ENCODE data around the gene CTDSPL.

CTDSPL gene

GRCh38 chr3:38011111-38011510, 149.4 kb downstream of the CTDSPL start:
- H3K4me3 ChIP-seq (ENCODE audit: insufficient read depth, low read depth, low read length, poor library complexity, severe bottlenecking) = no peak overlapping the region
- H3K36me3 ChIP-seq (ENCODE audit: control insufficient read depth, insufficient read depth, low read length) = peaks cover 46% of the 10 kb centered on the region
- no peak overlapping the region for H3K27ac ChIP-seq (ENCODE audit: insufficient read depth, low read length, poor library complexity, severe bottlenecking)
- DNase-seq = no peak
- peaks cover under 1% of the 10 kb centered on the region for H3K9me3 ChIP-seq (ENCODE audit: control insufficient read depth, low read length)
- H3K27me3 ChIP-seq (replicated peaks; ENCODE audit: control insufficient read depth, insufficient read depth, low read length, poor library complexity, severe bottlenecking) = no peaks in the 10 kb centered on the region
- no peaks in the 10 kb centered on the region for H3K4me1 ChIP-seq (ENCODE audit: control insufficient read depth, insufficient read depth, low read length, poor library complexity, severe bottlenecking)

- no peaks in the 10 kb centered on the region for H3K4me1 ChIP-seq (ENCODE audit: control insufficient read depth, insufficient read depth, low read length, poor library complexity, severe bottlenecking)
- no peaks in the 10 kb centered on the region for H3K27me3 ChIP-seq (replicated peaks; ENCODE audit: control insufficient read depth, insufficient read depth, low read length, poor library complexity, severe bottlenecking)
- no peak overlapping the region for H3K4me3 ChIP-seq (ENCODE audit: insufficient read depth, low read depth, low read length, poor library complexity, severe bottlenecking)
- peaks cover 4% of the 10 kb centered on the region for H3K9me3 ChIP-seq (ENCODE audit: control insufficient read depth, low read length)
- H3K36me3 ChIP-seq (ENCODE audit: control insufficient read depth, insufficient read depth, low read length) = peaks cover 52% of the 10 kb centered on the region
- no peak overlapping the region for H3K27ac ChIP-seq (ENCODE audit: insufficient read depth, low read length, poor library complexity, severe bottlenecking)
- DNase-seq = no peak
Measured at GRCh38 chr3:38015485-38015884, 153.8 kb downstream of the CTDSPL start.

GRCh38 chr3:38015984-38016383, 154.3 kb downstream of the CTDSPL start:
- no peak overlapping the region for H3K27ac ChIP-seq (ENCODE audit: insufficient read depth, low read length, poor library complexity, severe bottlenecking)
- no peaks in the 10 kb centered on the region for H3K27me3 ChIP-seq (replicated peaks; ENCODE audit: control insufficient read depth, insufficient read depth, low read length, poor library complexity, severe bottlenecking)
- H3K36me3 ChIP-seq (ENCODE audit: control insufficient read depth, insufficient read depth, low read length) = peaks cover 52% of the 10 kb centered on the region
- H3K4me1 ChIP-seq (ENCODE audit: control insufficient read depth, insufficient read depth, low read length, poor library complexity, severe bottlenecking) = no peaks in the 10 kb centered on the region
- peaks cover 4% of the 10 kb centered on the region for H3K9me3 ChIP-seq (ENCODE audit: control insufficient read depth, low read length)
- DNase-seq = no peak
- no peak overlapping the region for H3K4me3 ChIP-seq (ENCODE audit: insufficient read depth, low read depth, low read length, poor library complexity, severe bottlenecking)

GRCh38 chr3:38016410-38016809, 154.7 kb downstream of the CTDSPL start:
- Histone ChIP-seq H3K27me3 (replicated peaks; ENCODE audit: control insufficient read depth, insufficient read depth, low read length, poor library complexity, severe bottlenecking) (no peaks in the 10 kb centered on the region), H3K27ac (ENCODE audit: insufficient read depth, low read length, poor library complexity, severe bottlenecking) (no peak overlapping the region), H3K9me3 (ENCODE audit: control insufficient read depth, low read length) (peaks cover 4% of the 10 kb centered on the region), H3K4me1 (ENCODE audit: control insufficient read depth, insufficient read depth, low read length, poor library complexity, severe bottlenecking) (no peaks in the 10 kb centered on the region), H3K4me3 (ENCODE audit: insufficient read depth, low read depth, low read length, poor library complexity, severe bottlenecking) (no peak overlapping the region), H3K36me3 (ENCODE audit: control insufficient read depth, insufficient read depth, low read length) (peaks cover 52% of the 10 kb centered on the region)
- DNase-seq = no peak

- H3K4me1 ChIP-seq (ENCODE audit: control insufficient read depth, insufficient read depth, low read length, poor library complexity, severe bottlenecking) = no peaks in the 10 kb centered on the region
- H3K36me3 ChIP-seq (ENCODE audit: control insufficient read depth, insufficient read depth, low read length) = peaks cover 49% of the 10 kb centered on the region
- DNase-seq = no peak
- H3K27me3 ChIP-seq (replicated peaks; ENCODE audit: control insufficient read depth, insufficient read depth, low read length, poor library complexity, severe bottlenecking) = no peaks in the 10 kb centered on the region
- peaks cover 4% of the 10 kb centered on the region for H3K9me3 ChIP-seq (ENCODE audit: control insufficient read depth, low read length)
- no peak overlapping the region for H3K27ac ChIP-seq (ENCODE audit: insufficient read depth, low read length, poor library complexity, severe bottlenecking)
- no peak overlapping the region for H3K4me3 ChIP-seq (ENCODE audit: insufficient read depth, low read depth, low read length, poor library complexity, severe bottlenecking)
Measured at GRCh38 chr3:38016847-38017444, 155.3 kb downstream of the CTDSPL start.

GRCh38 chr3:38017445-38018295, 156.0 kb downstream of the CTDSPL start:
- Histone ChIP-seq H3K27ac (ENCODE audit: insufficient read depth, low read length, poor library complexity, severe bottlenecking) (no peak overlapping the region), H3K9me3 (ENCODE audit: control insufficient read depth, low read length) (peaks cover 4% of the 10 kb centered on the region), H3K4me3 (ENCODE audit: insufficient read depth, low read depth, low read length, poor library complexity, severe bottlenecking) (no peak overlapping the region), H3K4me1 (ENCODE audit: control insufficient read depth, insufficient read depth, low read length, poor library complexity, severe bottlenecking) (no peaks in the 10 kb centered on the region), H3K27me3 (replicated peaks; ENCODE audit: control insufficient read depth, insufficient read depth, low read length, poor library complexity, severe bottlenecking) (no peaks in the 10 kb centered on the region), H3K36me3 (ENCODE audit: control insufficient read depth, insufficient read depth, low read length) (peaks cover 49% of the 10 kb centered on the region)
- no peak for DNase-seq

- no peak for DNase-seq
- no peak overlapping the region for H3K27ac ChIP-seq (ENCODE audit: insufficient read depth, low read length, poor library complexity, severe bottlenecking)
- no peaks in the 10 kb centered on the region for H3K27me3 ChIP-seq (replicated peaks; ENCODE audit: control insufficient read depth, insufficient read depth, low read length, poor library complexity, severe bottlenecking)
- no peak overlapping the region for H3K4me3 ChIP-seq (ENCODE audit: insufficient read depth, low read depth, low read length, poor library complexity, severe bottlenecking)
- H3K9me3 ChIP-seq (ENCODE audit: control insufficient read depth, low read length) = peaks cover 4% of the 10 kb centered on the region
- H3K36me3 ChIP-seq (ENCODE audit: control insufficient read depth, insufficient read depth, low read length) = peaks cover 49% of the 10 kb centered on the region
- H3K4me1 ChIP-seq (ENCODE audit: control insufficient read depth, insufficient read depth, low read length, poor library complexity, severe bottlenecking) = no peaks in the 10 kb centered on the region
Measured at GRCh38 chr3:38018296-38019266, 156.9 kb downstream of the CTDSPL start.

- Histone ChIP-seq H3K4me3 (ENCODE audit: insufficient read depth, low read depth, low read length, poor library complexity, severe bottlenecking) (no peak overlapping the region), H3K4me1 (ENCODE audit: control insufficient read depth, insufficient read depth, low read length, poor library complexity, severe bottlenecking) (peaks cover 4% of the 10 kb centered on the region), H3K36me3 (ENCODE audit: control insufficient read depth, insufficient read depth, low read length) (peaks cover 49% of the 10 kb centered on the region), H3K27ac (ENCODE audit: insufficient read depth, low read length, poor library complexity, severe bottlenecking) (no peak overlapping the region), H3K27me3 (replicated peaks; ENCODE audit: control insufficient read depth, insufficient read depth, low read length, poor library complexity, severe bottlenecking) (no peaks in the 10 kb centered on the region), H3K9me3 (ENCODE audit: control insufficient read depth, low read length) (peaks cover 4% of the 10 kb centered on the region)
- DNase-seq = no peak
Measured at GRCh38 chr3:38019658-38020341, 158.1 kb downstream of the CTDSPL start.

GRCh38 chr3:38020342-38020726, 158.7 kb downstream of the CTDSPL start:
- H3K4me3 ChIP-seq (ENCODE audit: insufficient read depth, low read depth, low read length, poor library complexity, severe bottlenecking) = no peak overlapping the region
- peaks cover 4% of the 10 kb centered on the region for H3K4me1 ChIP-seq (ENCODE audit: control insufficient read depth, insufficient read depth, low read length, poor library complexity, severe bottlenecking)
- DNase-seq = no peak
- H3K36me3 ChIP-seq (ENCODE audit: control insufficient read depth, insufficient read depth, low read length) = peaks cover 47% of the 10 kb centered on the region
- H3K9me3 ChIP-seq (ENCODE audit: control insufficient read depth, low read length) = peaks cover 4% of the 10 kb centered on the region
- H3K27me3 ChIP-seq (replicated peaks; ENCODE audit: control insufficient read depth, insufficient read depth, low read length, poor library complexity, severe bottlenecking) = no peaks in the 10 kb centered on the region
- no peak overlapping the region for H3K27ac ChIP-seq (ENCODE audit: insufficient read depth, low read length, poor library complexity, severe bottlenecking)

Data from effector memory CD4-positive, alpha-beta T cell (primary cell).